ENCODE measurements around the gene LAMA3.
A peak's percentile ranks its signal among the peaks of the same experiment; 100 is the strongest.

LAMA3 gene

GRCh38 chr18:23822590-23823385, 133.5 kb downstream of the LAMA3 start:
- DNase-seq (ENCODE audit: low spot score) = no peak

DNA sequence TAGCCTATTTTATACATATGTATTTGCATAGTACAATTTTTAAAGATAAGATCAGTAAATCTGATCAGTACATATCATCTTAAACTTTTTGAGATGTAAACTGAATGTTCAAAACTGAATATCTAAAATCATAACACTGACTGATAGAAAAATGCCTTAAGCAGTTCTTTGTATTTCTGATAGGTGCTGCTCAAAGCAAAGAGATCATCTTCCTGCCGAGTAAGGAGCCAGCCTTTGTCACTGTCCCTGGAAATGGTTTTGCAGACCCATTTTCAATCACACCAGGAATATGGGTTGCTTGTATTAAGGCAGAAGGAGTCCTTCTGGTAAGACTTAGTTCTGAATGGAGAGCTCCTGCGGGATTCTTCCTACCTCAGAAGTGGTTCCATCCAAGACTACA, 135.0 kb downstream of the LAMA3 start:
- no peak for DNase-seq (ENCODE audit: low spot score)

- DNase-seq (ENCODE audit: low spot score) = no peak
These were observed 135.4 kb downstream of the LAMA3 start for GRCh38 chr18:23824669-23825068.

DNA sequence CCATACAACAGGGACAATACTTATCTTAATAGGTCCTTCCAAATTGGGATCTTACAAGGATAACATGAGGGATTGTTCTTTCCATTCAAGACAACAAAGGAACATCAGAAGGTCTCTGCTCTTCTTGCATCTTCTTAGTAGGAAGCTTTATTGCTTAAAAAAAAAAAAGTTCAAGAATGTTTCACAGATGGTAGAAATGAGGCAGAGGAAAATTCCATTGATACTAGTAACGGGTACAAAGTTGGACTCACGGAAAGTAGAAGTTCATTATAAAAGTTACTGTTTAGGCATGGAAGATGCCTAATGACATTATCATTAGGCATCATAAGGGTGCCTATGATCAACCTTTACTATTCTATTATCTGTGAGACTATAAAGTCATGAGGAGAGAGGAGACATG, 136.2 kb downstream of the LAMA3 start:
- DNase-seq (ENCODE audit: low spot score) = no peak

DNA sequence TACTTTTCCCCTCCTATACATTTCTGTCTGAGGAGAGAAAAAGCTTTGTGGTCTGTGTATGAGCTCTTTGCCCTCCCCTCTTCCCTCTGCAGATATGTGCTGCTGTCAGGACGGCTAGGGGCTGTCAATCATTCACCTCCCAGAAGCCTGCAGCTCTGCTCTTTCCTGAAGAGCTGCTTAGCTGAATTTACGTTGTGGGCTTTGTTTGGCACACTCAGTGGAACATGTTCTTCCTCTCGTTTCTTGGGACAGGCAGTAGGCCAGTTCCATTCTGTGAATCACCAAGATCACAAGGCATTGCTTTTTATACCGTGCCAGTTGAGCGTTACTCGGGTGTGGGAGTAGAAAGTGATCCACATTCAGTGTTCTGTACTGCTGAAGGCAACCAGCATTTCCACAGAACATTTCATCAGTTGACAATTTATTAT, 136.7 kb downstream of the LAMA3 start:
- no peak for DNase-seq (ENCODE audit: low spot score)

- DNase-seq (ENCODE audit: low spot score) = no peak
These were observed 137.8 kb downstream of the LAMA3 start for GRCh38 chr18:23826850-23827620.

DNA sequence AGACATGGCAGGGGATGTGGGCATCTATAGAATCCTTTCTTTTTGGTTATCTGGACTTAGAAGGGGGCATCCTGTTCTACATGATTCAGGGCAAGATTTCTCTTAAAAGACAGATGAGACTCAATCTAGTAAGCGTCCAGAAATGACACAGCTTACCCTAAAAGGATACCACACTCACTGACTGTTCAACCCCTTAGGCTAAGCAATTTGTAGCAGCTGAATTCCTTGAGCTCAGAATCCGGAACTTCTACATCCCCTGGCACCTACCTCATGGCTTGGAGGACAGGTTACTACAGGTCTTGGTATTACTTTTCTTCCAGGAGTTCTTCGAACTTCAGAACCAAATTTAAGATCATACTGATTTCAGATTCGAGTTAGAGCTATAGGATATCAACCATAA, 138.4 kb downstream of the LAMA3 start:
- DNase-seq (ENCODE audit: low spot score) = no peak

DNA sequence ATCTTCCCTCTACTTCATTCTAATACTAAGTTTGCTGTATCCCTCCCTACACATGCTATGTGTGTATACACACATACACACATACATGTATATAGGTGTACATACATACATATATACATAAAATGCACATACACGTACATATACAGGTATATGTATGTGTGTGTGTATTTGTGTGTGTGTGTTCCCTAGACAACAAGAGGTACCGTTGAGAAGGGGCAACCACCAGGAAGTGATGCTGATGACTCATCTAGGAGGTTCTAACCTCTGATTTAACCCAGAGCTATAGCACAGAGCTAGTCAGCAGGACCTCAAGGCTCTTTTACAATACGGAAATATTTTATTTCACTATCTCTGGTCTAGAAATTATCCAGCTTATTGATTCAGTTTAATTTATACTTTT, 139.2 kb downstream of the LAMA3 start:
- no peak for DNase-seq (ENCODE audit: low spot score)

DNA sequence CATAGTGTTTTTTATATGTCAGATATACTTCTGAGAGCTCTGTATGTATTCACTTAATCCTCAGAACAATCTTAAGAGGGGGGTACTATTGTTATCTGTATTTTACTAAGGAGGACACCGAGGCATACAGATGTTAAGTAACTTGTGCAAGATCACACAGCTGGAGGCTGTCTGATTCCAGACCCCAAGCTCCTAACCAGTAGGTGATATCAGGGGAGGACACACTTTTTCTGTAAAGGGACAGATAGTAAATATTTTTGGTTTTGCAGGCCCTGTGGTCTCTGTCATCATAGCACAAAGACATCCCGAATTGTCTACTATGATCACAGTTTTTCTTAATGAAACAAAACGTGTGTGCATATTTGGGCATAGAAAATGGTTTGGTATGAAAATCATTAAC, 143.7 kb downstream of the LAMA3 start:
- no peak for DNase-seq (ENCODE audit: low spot score)

GRCh38 chr18:23833714-23834113, 144.5 kb downstream of the LAMA3 start:
- DNase-seq (ENCODE audit: low spot score) = no peak

DNA sequence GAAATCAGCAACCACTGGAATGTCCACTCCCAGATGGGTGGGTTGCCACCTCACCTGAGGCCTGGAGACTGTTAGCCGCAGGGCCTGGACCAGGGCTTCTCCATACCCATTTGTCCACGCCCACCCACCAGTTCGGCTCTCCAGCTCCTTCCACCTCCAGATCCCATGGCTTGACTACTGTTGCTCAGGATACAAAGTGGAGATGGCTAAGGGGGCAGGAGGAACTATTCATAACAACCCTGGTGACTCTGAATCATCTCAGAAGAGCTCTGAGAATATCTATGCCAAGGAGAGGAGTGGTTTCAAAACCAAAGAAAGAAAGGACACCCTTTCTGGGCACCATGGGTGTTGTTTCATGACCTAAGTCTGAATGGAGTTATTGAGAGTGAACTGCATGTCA, 145.8 kb downstream of the LAMA3 start:
- DNase-seq (ENCODE audit: low spot score) = no peak

DNA sequence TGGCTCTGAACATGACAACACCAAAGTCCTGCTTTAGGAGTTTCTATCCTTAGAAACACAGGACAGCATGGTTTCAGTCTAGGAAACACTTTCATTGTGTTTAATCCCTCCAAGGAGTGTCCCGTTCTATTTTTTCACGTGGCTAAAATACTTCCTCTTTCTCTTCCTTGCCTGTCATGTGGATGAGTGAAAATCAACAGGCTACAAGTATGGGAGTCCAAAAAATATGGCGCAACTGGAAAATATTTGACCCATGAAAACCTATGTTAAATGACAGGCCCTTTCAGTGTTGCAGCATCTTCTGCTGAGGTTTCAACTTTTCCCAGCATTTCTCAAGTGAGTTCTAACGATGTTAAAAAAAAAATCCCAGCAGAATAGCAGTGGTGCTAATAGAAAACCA, 146.3 kb downstream of the LAMA3 start:
- no peak for DNase-seq (ENCODE audit: low spot score)

DNA sequence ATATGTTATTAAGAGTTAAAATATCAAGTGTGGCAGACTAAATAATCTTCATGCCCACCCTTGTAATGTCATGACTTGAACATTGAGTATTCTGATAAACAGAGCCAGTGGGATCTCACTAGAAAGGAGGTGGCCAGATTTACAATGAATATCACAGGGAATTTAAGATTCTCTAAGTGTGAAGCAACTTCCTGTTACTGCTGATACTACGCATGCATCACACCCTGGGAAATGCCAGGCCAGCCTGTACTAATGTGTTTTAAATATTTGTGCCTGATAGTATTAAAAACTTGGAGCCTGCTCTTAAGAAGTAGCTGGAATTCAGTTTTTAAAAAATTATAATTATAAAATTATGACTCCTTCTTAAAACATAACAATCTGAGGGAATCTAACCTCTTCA, 148.3 kb downstream of the LAMA3 start:
- no peak for DNase-seq (ENCODE audit: low spot score)

DNA sequence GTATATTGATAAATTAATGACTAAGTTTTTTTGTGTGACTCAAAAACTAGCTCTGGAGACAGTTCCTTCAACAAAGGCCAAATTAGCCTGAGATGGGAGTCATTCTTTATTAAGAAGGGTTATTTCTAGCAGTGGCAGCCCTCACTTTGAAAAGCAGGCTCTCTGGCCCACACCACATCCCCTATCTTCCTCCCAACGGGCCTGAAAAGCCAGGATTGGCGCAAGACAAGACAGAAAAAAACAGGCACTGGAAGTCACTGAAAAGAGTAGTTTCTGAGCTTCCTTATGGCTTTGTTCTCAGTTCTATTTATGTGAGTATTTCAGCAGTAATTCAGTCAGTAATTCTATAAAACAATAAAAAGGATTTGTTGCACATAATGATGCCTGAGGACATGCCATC, 149.0 kb downstream of the LAMA3 start:
- DNase-seq (ENCODE audit: low spot score) = no peak

DNA sequence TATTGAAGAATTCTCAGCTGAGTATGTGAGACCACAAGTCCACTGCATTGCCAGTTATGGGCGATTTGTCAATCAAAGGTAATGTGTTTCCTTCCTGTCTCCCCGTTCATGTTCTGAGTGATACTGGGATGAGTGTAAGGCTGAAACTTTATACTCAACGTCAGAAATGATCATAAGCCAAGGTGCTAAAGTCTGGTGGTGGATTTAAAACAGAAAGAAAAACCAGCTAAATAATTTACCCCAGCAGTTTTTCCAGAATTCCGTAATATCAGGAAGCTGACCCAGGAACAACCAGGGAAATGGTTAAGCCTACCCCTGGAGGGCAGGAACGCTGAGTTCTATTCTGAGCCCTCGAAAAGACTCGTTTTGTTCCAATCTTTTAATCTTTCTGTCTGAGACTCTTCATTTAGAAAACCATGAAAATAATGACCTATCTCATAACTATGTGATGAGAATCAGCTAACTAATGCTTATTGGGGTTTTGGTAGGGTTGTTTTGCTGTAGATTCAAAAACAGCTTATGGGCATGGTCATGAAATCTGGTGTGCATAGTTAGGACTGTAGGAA, 149.6 kb downstream of the LAMA3 start:
- no peak for DNase-seq (ENCODE audit: low spot score)

DNA sequence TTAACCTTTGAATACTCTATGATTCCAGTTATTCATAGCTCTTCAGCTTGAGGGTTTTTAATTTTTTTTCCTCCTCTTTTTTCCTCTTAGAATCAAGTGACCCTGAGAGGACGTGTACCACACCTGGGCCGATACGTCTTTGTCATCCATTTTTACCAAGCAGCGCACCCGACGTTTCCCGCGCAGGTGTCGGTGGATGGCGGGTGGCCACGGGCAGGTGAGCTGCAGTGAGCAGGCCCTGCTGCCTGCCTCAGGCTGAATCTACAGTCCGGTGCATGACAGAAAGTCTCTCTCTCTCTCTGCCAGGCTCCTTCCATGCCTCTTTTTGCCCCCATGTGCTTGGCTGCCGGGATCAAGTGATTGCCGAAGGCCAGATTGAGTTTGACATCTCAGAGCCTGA, 153.1 kb downstream of the LAMA3 start:
- DNase-seq (ENCODE audit: low spot score) = no peak

DNA sequence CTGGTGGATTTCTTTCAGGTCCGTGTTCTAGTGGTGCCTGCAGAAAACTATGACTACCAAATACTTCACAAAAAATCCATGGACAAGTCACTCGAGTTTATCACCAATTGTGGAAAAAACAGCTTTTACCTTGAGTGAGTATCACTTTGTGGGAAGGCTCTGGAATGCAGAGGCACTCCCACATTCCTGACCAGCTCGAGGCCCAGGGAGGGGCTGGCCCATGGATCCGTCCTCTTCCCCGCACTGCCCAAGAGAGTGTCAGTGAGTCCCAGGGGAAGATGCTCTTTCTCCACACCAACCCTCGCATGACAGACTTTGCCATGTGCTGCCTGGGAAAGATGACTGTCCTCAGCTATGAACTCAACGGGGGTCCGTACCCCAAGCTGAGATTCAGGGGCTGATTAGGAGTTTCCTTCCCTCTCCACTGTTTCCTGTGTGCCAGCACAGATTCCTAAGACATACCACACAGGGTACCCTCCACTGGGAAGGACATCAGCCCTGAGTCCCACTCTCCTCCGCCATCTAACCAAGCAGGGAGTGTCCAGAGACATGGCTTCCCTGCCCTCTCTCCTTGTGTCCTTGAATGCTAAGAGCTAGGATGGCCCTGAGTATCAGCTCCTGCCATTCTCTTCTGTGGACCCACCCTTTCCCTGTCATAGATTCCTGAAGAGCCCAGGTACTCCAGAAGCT, 155.9 kb downstream of the LAMA3 start:
- DNase-seq (ENCODE audit: low spot score) = peak; percentile 19

DNA sequence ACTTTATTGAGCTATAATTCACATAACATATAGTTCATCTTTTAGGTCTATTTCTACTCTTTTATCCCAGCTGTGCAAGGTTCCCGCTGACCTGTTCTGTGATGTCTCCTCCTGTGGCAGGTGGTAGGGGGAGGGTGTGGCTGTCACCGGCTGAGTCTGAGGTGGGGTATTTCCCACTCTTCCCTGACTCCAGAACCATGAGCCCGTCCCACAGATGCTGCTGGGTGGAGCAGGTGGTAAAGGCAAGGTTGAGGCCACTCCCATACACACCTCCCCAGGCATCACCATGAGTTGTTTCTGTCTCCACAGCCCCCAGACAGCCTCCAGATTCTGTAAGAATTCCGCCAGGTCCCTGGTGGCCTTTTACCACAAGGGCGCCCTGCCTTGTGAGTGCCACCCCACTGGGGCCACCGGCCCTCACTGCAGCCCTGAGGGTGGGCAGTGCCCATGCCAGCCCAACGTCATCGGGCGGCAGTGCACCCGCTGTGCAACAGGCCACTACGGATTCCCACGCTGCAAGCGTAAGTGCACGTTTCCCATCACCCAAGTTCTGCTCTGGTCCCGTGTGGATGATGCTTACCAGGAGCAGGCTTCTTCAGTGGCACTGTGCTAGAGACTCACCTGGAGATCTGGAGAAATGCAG, 156.9 kb downstream of the LAMA3 start:
- no peak for DNase-seq (ENCODE audit: low spot score)

DNA sequence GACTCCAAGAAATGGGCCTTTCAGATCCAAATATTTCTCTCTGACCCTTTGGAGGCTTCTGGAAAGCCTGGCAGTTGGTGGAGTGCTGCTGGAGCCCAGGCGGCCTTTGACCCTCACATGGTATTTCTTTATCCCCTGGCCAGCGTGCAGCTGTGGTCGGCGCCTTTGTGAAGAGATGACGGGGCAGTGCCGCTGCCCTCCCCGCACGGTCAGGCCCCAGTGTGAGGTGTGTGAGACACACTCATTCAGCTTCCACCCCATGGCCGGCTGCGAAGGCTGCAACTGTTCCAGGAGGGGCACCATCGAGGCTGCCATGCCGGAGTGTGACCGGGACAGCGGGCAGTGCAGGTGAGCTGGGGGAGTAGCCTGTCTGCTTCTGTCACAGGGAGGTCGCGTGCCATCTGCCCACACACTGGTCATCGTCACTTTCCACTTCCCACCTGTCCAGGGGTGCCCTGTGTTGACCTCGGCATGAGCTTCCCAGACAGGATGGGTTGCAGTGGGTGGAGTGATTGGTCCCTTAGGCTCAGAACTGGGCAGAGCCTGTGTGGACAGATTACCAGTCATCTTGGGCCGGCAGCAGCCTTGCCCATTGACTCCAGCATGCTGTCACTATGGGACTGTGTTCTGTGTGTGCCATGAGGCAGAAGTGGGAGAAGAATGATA, 158.2 kb downstream of the LAMA3 start:
- no peak for DNase-seq (ENCODE audit: low spot score)

DNA sequence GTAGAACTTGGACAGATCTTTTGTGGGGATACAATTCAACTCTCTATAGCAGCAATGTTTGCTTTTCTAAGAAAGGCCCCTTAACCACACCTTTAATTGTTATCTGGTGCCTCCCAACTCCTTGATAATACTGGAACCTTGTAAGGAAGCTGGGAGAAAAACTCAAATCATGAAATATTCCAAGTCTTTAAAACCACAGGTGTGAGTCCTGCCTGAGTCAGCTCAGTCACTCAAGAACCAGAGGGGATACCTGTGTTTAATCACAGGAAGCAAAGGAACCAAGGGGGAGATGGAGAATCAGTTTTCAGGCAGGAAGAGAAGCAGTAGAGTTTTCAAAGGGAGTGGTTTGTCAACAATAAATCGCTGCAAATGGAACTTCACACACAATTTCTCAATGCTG, 159.9 kb downstream of the LAMA3 start:
- DNase-seq (ENCODE audit: low spot score) = no peak

DNA sequence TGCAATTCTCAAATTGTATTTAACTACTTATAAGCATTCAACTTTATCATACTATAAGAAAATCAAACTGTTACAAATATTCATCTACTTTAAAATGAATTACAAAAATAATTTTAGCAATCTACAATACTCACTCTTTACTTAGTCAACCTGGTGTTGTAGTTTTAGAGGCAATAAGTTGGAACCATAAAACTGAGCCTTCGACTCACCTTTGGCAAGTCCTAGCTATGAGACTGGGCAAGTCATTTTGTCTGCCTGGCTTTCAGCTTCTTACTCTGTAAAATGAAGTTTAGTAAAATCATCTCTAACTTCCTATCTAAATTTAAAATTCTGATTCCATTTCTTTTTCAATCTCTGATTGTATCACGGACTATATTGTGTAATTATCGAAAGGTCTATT, 161.0 kb downstream of the LAMA3 start:
- no peak for DNase-seq (ENCODE audit: low spot score)

Measured in HuH-7.5 (cell line).